Trophoblast cell (in vitro differentiated cells and primary cell): ENCODE measurements around the gene ADAMTSL3.

Source experiments
- DNase-seq, 2 donors: peaks; one replicate each; pipeline ENCODE4 v3.0.0-alpha.2; 2016
- H2AFZ ChIP-seq: 2 replicates; pipeline ENCODE4 v1.6.1; 2013; ENCODE audit warnings: low read length, moderate library complexity, mild to moderate bottlenecking; ENCODE audit not compliant: insufficient read depth, poor library complexity
- H2AK5ac ChIP-seq: 2 replicates; pipeline ENCODE4 v1.6.1; 2013; ENCODE audit warnings: mild to moderate bottlenecking, low read length
- H2BK120ac ChIP-seq: 2 replicates; pipeline ENCODE4 v1.6.1; 2013; ENCODE audit warnings: low read length, mild to moderate bottlenecking, moderate library complexity; ENCODE audit not compliant: insufficient read depth, poor library complexity
- H2BK12ac ChIP-seq: 2 replicates; pipeline ENCODE4 v1.6.1; 2013; ENCODE audit warnings: mild to moderate bottlenecking, low read length, moderate library complexity
- H2BK5ac ChIP-seq: 2 replicates; pipeline ENCODE4 v1.6.1; 2013; ENCODE audit warnings: low read length, low read depth, moderate library complexity, mild to moderate bottlenecking; ENCODE audit not compliant: poor library complexity
- H3K14ac ChIP-seq: 2 replicates; pipeline ENCODE4 v1.6.1; 2013; ENCODE audit warnings: mild to moderate bottlenecking, low read length
- H3K18ac ChIP-seq: 2 replicates; pipeline ENCODE4 v1.6.1; 2013; ENCODE audit warnings: mild to moderate bottlenecking, low read length
- H3K23ac ChIP-seq: 2 replicates; pipeline ENCODE4 v1.6.1; 2013; ENCODE audit warnings: low read length
- H3K27ac ChIP-seq: 2 replicates; pipeline ENCODE4 v1.5.1; 2013; ENCODE audit warnings: low read depth, mild to moderate bottlenecking, inconsistent platforms, low read length, moderate library complexity
- H3K27me3 ChIP-seq: 2 replicates; pipeline ENCODE4 v1.6.1; 2013; ENCODE audit warnings: inconsistent platforms, mild to moderate bottlenecking, low read length, moderate library complexity; ENCODE audit not compliant: insufficient read depth
- H3K36me3 ChIP-seq, 2 experiments: 1 replicate in 1 of 2; 2 replicates in 1 of 2; pipeline ENCODE4 v1.6.1; 2013; ENCODE audit warnings: low read length in 2 of 2, mild to moderate bottlenecking in 2 of 2, moderate library complexity in 1 of 2; ENCODE audit not compliant: insufficient read depth in 2 of 2, control insufficient read depth in 1 of 2
- H3K4ac ChIP-seq: 2 replicates; pipeline ENCODE4 v1.6.1; 2013; ENCODE audit warnings: low read depth, mild to moderate bottlenecking, low read length, moderate library complexity
- H3K4me1 ChIP-seq, 2 experiments: 1 replicate in 1 of 2; 2 replicates in 1 of 2; pipeline ENCODE4 v1.6.1; 2013; ENCODE audit warnings: low read length in 2 of 2, mild to moderate bottlenecking in 2 of 2, moderate library complexity in 1 of 2; ENCODE audit not compliant: insufficient read depth in 2 of 2, control insufficient read depth in 1 of 2
- H3K4me2 ChIP-seq: 2 replicates; pipeline ENCODE4 v1.6.1; 2013; ENCODE audit warnings: inconsistent platforms, mild to moderate bottlenecking, low read length, moderate library complexity
- H3K4me3 ChIP-seq: 2 replicates; pipeline ENCODE4 v1.5.1; 2013; ENCODE audit warnings: mild to moderate bottlenecking, low read depth, low read length, inconsistent platforms
- H3K79me1 ChIP-seq: one replicate; pipeline ENCODE4 v1.6.1; 2013; ENCODE audit warnings: low read length
- H3K79me2 ChIP-seq: 2 replicates; pipeline ENCODE4 v1.6.1; 2013; ENCODE audit warnings: low read length, mild to moderate bottlenecking; ENCODE audit not compliant: control insufficient read depth, insufficient read depth, poor library complexity
- H3K9ac ChIP-seq: 2 replicates; pipeline ENCODE4 v1.6.1; 2013; ENCODE audit warnings: mild to moderate bottlenecking, low read length
- H3K9me3 ChIP-seq: 2 replicates; pipeline ENCODE4 v1.6.1; 2013; ENCODE audit warnings: low read depth, mild to moderate bottlenecking, control low read depth, inconsistent platforms, low read length; ENCODE audit not compliant: insufficient read depth
- H4K12ac ChIP-seq: 2 replicates; pipeline ENCODE4 v1.6.1; 2013; ENCODE audit warnings: low read depth, mild to moderate bottlenecking, low read length, moderate library complexity
- H4K8ac ChIP-seq: 2 replicates; pipeline ENCODE4 v1.6.1; 2013; ENCODE audit warnings: low read depth, mild to moderate bottlenecking, low read length, moderate library complexity
- H4K91ac ChIP-seq: one replicate; pipeline ENCODE4 v1.6.1; 2013; ENCODE audit warnings: low read depth, mild to moderate bottlenecking, low read length, moderate library complexity
- WGBS: extraction: QIAGEN DNeasy Blood & Tissue Kit; methylation state at CpG from one replicate; pipeline ENCODE4 v1.1.7; 2013; ENCODE audit warnings: missing lambda C conversion rate; ENCODE audit not compliant: insufficient read length, insufficient coverage; ENCODE audit errors: extremely low coverage; 5-methylcytosine and 5-hydroxymethylcytosine counted together

Gene ADAMTSL3

GRCh38 chr15:83813682-83814081 lies 159.8 kb downstream of the ADAMTSL3 start:
- H4K12ac ChIP-seq: no peak overlapping the region
- H3K27ac ChIP-seq: no peak overlapping the region
- H3K4ac ChIP-seq: no peak overlapping the region
- no peak overlapping the region for H4K91ac ChIP-seq
- H3K14ac ChIP-seq: no peak overlapping the region
- H3K18ac ChIP-seq: no peak overlapping the region
- H3K9me3 ChIP-seq: no peaks in the 10 kb centered on the region
- no peak overlapping the region for H2AK5ac ChIP-seq
- no peak overlapping the region for H3K4me2 ChIP-seq
- no peak overlapping the region for H3K23ac ChIP-seq
- no peaks in the 10 kb centered on the region for H3K4me1 ChIP-seq
- no peak overlapping the region for H2BK5ac ChIP-seq
- H2BK12ac ChIP-seq: no peak overlapping the region
- no peaks in the 10 kb centered on the region for H3K27me3 ChIP-seq
- H2AFZ ChIP-seq: no peak overlapping the region
- no peak overlapping the region for H3K9ac ChIP-seq
- no peaks in the 10 kb centered on the region for H3K79me1 ChIP-seq
- no peak overlapping the region for H4K8ac ChIP-seq
- H2BK120ac ChIP-seq: no peak overlapping the region
- no peaks in the 10 kb centered on the region for H3K36me3 ChIP-seq
- no CpG with 5 or more reads among the region's 1 CpG for WGBS
- no peak for DNase-seq
- no peaks in the 10 kb centered on the region for H3K79me2 ChIP-seq
- H3K4me3 ChIP-seq: no peak overlapping the region

DNA sequence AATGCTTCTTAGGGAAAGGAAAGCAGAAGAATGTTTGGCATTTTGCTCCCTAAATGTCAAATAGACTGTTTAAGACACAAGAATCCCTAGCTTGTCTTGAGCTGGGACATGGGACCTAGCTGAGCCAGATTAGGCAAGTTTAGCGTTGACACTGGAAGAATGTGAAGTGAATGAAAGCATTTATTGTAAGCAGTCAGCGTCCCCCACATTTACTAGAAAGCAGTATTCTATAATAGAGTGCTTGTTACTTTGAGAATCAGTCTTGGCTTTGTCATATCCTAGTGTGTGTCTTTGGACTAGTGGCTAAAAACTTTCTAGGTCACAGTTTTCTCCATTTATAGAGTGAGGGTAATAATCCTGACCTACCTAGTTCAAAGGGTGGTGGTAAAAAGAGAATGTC lies 161.6 kb downstream of the ADAMTSL3 start:
- H3K27ac ChIP-seq: no peak overlapping the region
- no peak overlapping the region for H3K14ac ChIP-seq
- no peak overlapping the region for H3K4me3 ChIP-seq
- no peak overlapping the region for H4K91ac ChIP-seq
- no peaks in the 10 kb centered on the region for H3K79me1 ChIP-seq
- no peaks in the 10 kb centered on the region for H3K27me3 ChIP-seq
- no peaks in the 10 kb centered on the region for H3K4me1 ChIP-seq
- H3K36me3 ChIP-seq: no peaks in the 10 kb centered on the region
- H3K4me2 ChIP-seq: no peak overlapping the region
- no peak overlapping the region for H3K9ac ChIP-seq
- no peak overlapping the region for H3K18ac ChIP-seq
- H3K23ac ChIP-seq: no peak overlapping the region
- no peaks in the 10 kb centered on the region for H3K79me2 ChIP-seq
- DNase-seq: no peak
- no peak overlapping the region for H3K4ac ChIP-seq
- no peak overlapping the region for H2BK5ac ChIP-seq
- H2BK120ac ChIP-seq: no peak overlapping the region
- no peak overlapping the region for H4K8ac ChIP-seq
- H4K12ac ChIP-seq: no peak overlapping the region
- H2BK12ac ChIP-seq: no peak overlapping the region
- no peak overlapping the region for H2AFZ ChIP-seq
- no peak overlapping the region for H2AK5ac ChIP-seq
- WGBS: no CpG with 5 or more reads among the region's 2 CpGs
- peaks cover 3% of the 10 kb centered on the region for H3K9me3 ChIP-seq

- no CpG with 5 or more reads among the region's 8 CpGs for WGBS
- no peak overlapping the region for H4K8ac ChIP-seq
These were observed 162.4 kb downstream of the ADAMTSL3 start for GRCh38 chr15:83816124-83816883.

DNA sequence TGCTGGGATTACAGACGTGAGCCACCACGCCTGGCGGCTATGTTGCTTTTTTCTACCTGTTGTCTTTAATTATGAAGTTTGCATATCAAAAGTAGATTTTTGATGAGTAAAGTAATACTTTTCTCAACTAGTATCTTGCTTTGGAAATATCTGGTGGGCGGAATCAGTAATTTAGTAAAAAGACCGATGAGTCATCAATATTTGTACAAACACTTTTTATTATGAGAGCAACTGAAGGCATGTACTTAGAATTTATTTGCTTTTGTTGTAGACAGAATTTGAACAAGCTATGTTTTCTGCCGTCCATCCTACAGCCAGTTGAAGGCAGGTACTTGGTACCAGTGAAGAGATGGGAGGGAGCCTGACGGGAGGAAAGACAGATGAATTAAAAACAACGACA lies 164.7 kb downstream of the ADAMTSL3 start:
- Histone ChIP-seq H3K4ac (no peak overlapping the region), H2AK5ac (no peak overlapping the region), H3K9ac (no peak overlapping the region), H3K14ac (no peak overlapping the region), H2AFZ (no peak overlapping the region), H3K4me3 (no peak overlapping the region), H2BK5ac (no peak overlapping the region), H3K9me3 (peaks cover 3% of the 10 kb centered on the region), H2BK120ac (no peak overlapping the region), H3K18ac (no peak overlapping the region), H3K4me1 (no peaks in the 10 kb centered on the region), H2BK12ac (no peak overlapping the region), H4K8ac (no peak overlapping the region), H4K91ac (no peak overlapping the region), H3K79me1 (no peaks in the 10 kb centered on the region), H3K23ac (no peak overlapping the region), H3K27me3 (no peaks in the 10 kb centered on the region), H3K79me2 (no peaks in the 10 kb centered on the region), H3K27ac (no peak overlapping the region), H3K36me3 (no peaks in the 10 kb centered on the region), H4K12ac (no peak overlapping the region), H3K4me2 (no peak overlapping the region)
- WGBS: no CpG with 5 or more reads among the region's 8 CpGs
- DNase-seq: no peak

More at GRCh38 chr15:83816124-83816883, 162.4 kb downstream of the ADAMTSL3 start:
- H3K9me3 ChIP-seq: peaks cover 3% of the 10 kb centered on the region
- no peak overlapping the region for H3K9ac ChIP-seq
- no peaks in the 10 kb centered on the region for H3K79me1 ChIP-seq
- H4K91ac ChIP-seq: no peak overlapping the region
- no peaks in the 10 kb centered on the region for H3K27me3 ChIP-seq
- H3K4me2 ChIP-seq: no peak overlapping the region
- H3K36me3 ChIP-seq: no peaks in the 10 kb centered on the region
- H2BK120ac ChIP-seq: no peak overlapping the region
- H4K12ac ChIP-seq: no peak overlapping the region
- no peak overlapping the region for H3K4ac ChIP-seq
- H3K14ac ChIP-seq: no peak overlapping the region
- no peak overlapping the region for H2AK5ac ChIP-seq
- no peak overlapping the region for H2BK12ac ChIP-seq
- no peak overlapping the region for H3K23ac ChIP-seq
- no peak overlapping the region for H2AFZ ChIP-seq
- no peaks in the 10 kb centered on the region for H3K4me1 ChIP-seq
- no peak overlapping the region for H3K4me3 ChIP-seq
- no peak overlapping the region for H3K27ac ChIP-seq
- H2BK5ac ChIP-seq: no peak overlapping the region
- no peak for DNase-seq
- H3K18ac ChIP-seq: no peak overlapping the region
- no peaks in the 10 kb centered on the region for H3K79me2 ChIP-seq
